Astrocyte of the hippocampus (primary cell): Measurements from ENCODE around the gene STAB1.

ENCODE experiments used
- DNase-seq: peaks from one replicate; pipeline ENCODE4 v3.0.0; 2011; ENCODE audit warnings: low read depth, low spot score

Gene STAB1

GRCh38 chr3:52458031-52458760 lies 36.9 kb upstream of the STAB1 start:
- no peak for DNase-seq

- no peak for DNase-seq
Observed at GRCh38 chr3:52458770-52459545, 36.2 kb upstream of the STAB1 start.

- no peak for DNase-seq
Observed at GRCh38 chr3:52461874-52462273, 33.3 kb upstream of the STAB1 start.

GRCh38 chr3:52463416-52463815 lies 31.7 kb upstream of the STAB1 start:
- DNase-seq: no peak

GRCh38 chr3:52468336-52468735 lies 26.8 kb upstream of the STAB1 start:
- DNase-seq: no peak

- no peak for DNase-seq
Observed at GRCh38 chr3:52469001-52469400, 26.1 kb upstream of the STAB1 start.

- no peak for DNase-seq
Observed at GRCh38 chr3:52470920-52471319, 24.2 kb upstream of the STAB1 start.

GRCh38 chr3:52471371-52472238 lies 23.5 kb upstream of the STAB1 start:
- peak; percentile 63 for DNase-seq

GRCh38 chr3:52472239-52473000 lies 22.7 kb upstream of the STAB1 start:
- DNase-seq: no peak

- no peak for DNase-seq
Observed at GRCh38 chr3:52473026-52473425, 22.1 kb upstream of the STAB1 start.

GRCh38 chr3:52477076-52477795 lies 17.9 kb upstream of the STAB1 start:
- no peak for DNase-seq

- no peak for DNase-seq
Observed at GRCh38 chr3:52477796-52478095, 17.4 kb upstream of the STAB1 start.

- no peak for DNase-seq
Observed at GRCh38 chr3:52479037-52479876, 15.9 kb upstream of the STAB1 start.

GRCh38 chr3:52479877-52480575 lies 15.1 kb upstream of the STAB1 start:
- DNase-seq: no peak

- no peak for DNase-seq
Observed at GRCh38 chr3:52480768-52481715, 14.1 kb upstream of the STAB1 start.

GRCh38 chr3:52481819-52482521 lies 13.2 kb upstream of the STAB1 start:
- DNase-seq: peak; percentile 32

GRCh38 chr3:52483081-52483480 lies 12.1 kb upstream of the STAB1 start:
- DNase-seq: no peak
